SK-N-SH treated with all-trans-retinoic acid at 6 μM for 48 hours (cell line): Measurements from ENCODE around the gene BCR.

ENCODE experiments used
- ATAC-seq: fragments of 200-7000 bp; cut with Tn5 transposase; 3 replicates; pipeline ENCODE4 v1.9.1; 2020; ENCODE audit warnings: mild to moderate bottlenecking, moderate library complexity
- ARNTL ChIP-seq: fragments of 450-650 bp; formaldehyde crosslinking; IDR thresholded peaks from 2 replicates; pipeline ENCODE4 v1.5.0; 2020; ENCODE audit warnings: low read depth, mild to moderate bottlenecking, moderate library complexity, borderline replicate concordance
- BACH2 ChIP-seq: fragments of 250-450 bp; sonication (Bioruptor Pico); IDR thresholded peaks from 2 replicates; pipeline ENCODE4 v1.9.0; 2021; ENCODE audit warnings: mild to moderate bottlenecking, borderline replicate concordance
- ESRRG ChIP-seq: fragments of 250-450 bp; sonication (Bioruptor Pico); IDR thresholded peaks from 2 replicates; pipeline ENCODE4 v1.6.1; 2021; ENCODE audit warnings: mild to moderate bottlenecking
- GLIS3 ChIP-seq: fragments of 250-450 bp; sonication (Bioruptor Pico); IDR thresholded peaks from 2 replicates; pipeline ENCODE4 v1.5.0; 2020; ENCODE audit warnings: mild to moderate bottlenecking, moderate library complexity
- ISL1 ChIP-seq: fragments of 250-450 bp; sonication (Bioruptor Pico); IDR thresholded peaks from 2 replicates; pipeline ENCODE4 v2.1.2; 2022; ENCODE audit warnings: mild to moderate bottlenecking, moderate library complexity
- OSR1 ChIP-seq: fragments of 250-450 bp; sonication (Bioruptor Pico); IDR thresholded peaks from 2 replicates; pipeline ENCODE4 v1.8.0; 2022; ENCODE audit warnings: moderate library complexity, mild to moderate bottlenecking, inconsistent platforms
- PPARA ChIP-seq: fragments of 250-450 bp; sonication (Bioruptor Pico); IDR thresholded peaks from 2 replicates; pipeline ENCODE4 v1.5.0; 2020; ENCODE audit warnings: mild to moderate bottlenecking, borderline replicate concordance
- RARB ChIP-seq: fragments of 250-450 bp; sonication (Bioruptor Pico); IDR thresholded peaks from 2 replicates; pipeline ENCODE4 v1.8.0; 2021; ENCODE audit warnings: mild to moderate bottlenecking, moderate library complexity
- SNAI2 ChIP-seq: fragments of 250-450 bp; sonication (Bioruptor Pico); IDR thresholded peaks from 2 replicates; pipeline ENCODE4 v1.5.0; 2020; ENCODE audit warnings: mild to moderate bottlenecking, moderate library complexity
- TCF4 ChIP-seq: fragments of 250-450 bp; sonication (Bioruptor Pico); IDR thresholded peaks from 2 replicates; pipeline ENCODE4 v1.8.0; 2021; ENCODE audit warnings: mild to moderate bottlenecking, moderate library complexity, borderline replicate concordance
- TOX ChIP-seq: fragments of 250-450 bp; sonication (Bioruptor Pico); IDR thresholded peaks from 2 replicates; pipeline ENCODE4 v1.8.0; 2021; ENCODE audit warnings: mild to moderate bottlenecking, moderate library complexity, borderline replicate concordance
- ZC3H10 ChIP-seq: fragments of 250-450 bp; sonication (Bioruptor Pico); IDR thresholded peaks from 2 replicates; pipeline ENCODE4 v1.5.1; 2021; ENCODE audit warnings: mild to moderate bottlenecking, moderate library complexity
- ZFP3 ChIP-seq: fragments of 250-450 bp; sonication (Bioruptor Pico); IDR thresholded peaks from 2 replicates; pipeline ENCODE4 v1.5.0; 2020; ENCODE audit warnings: mild to moderate bottlenecking, moderate library complexity
- ZNF565 ChIP-seq: fragments of 450-650 bp; formaldehyde crosslinking; conservative IDR thresholded peaks from 2 replicates; pipeline ENCODE4 v1.5.0; 2020; ENCODE audit warnings: low read depth, mild to moderate bottlenecking, moderate library complexity
- ZNF70 ChIP-seq: fragments of 450-650 bp; formaldehyde crosslinking; IDR thresholded peaks from 2 replicates; pipeline ENCODE4 v1.5.0; 2020; ENCODE audit warnings: mild to moderate bottlenecking, moderate library complexity
- ZNF8 ChIP-seq: fragments of 450-650 bp; formaldehyde crosslinking; IDR thresholded peaks from 2 replicates; pipeline ENCODE4 v1.5.0; 2020; ENCODE audit warnings: mild to moderate bottlenecking, moderate library complexity
- TF ChIP-seq, protein P1 (sequence below): fragments of 250-450 bp; sonication (Bioruptor Pico); IDR thresholded peaks from 2 replicates; pipeline ENCODE4 v1.8.0; 2020; ENCODE audit warnings: mild to moderate bottlenecking, moderate library complexity, borderline replicate concordance
- TF ChIP-seq, protein P2 (sequence below): fragments of 250-450 bp; sonication (Bioruptor Pico); IDR thresholded peaks from 2 replicates; pipeline ENCODE4 v1.5.1; 2021; ENCODE audit warnings: mild to moderate bottlenecking, moderate library complexity
- TF ChIP-seq, protein P3 (sequence below): fragments of 250-450 bp; sonication (Bioruptor Pico); IDR thresholded peaks from 2 replicates; pipeline ENCODE4 v1.5.0; 2020; ENCODE audit warnings: mild to moderate bottlenecking, moderate library complexity
- TF ChIP-seq, protein P4 (sequence below): fragments of 250-450 bp; sonication (Bioruptor Pico); IDR thresholded peaks from 2 replicates; pipeline ENCODE4 v1.5.1; 2020; ENCODE audit warnings: low read depth, mild to moderate bottlenecking, moderate library complexity
- TF ChIP-seq, protein P5 (sequence below): fragments of 250-450 bp; sonication (Bioruptor Pico); IDR thresholded peaks from 2 replicates; pipeline ENCODE4 v1.8.0; 2021; ENCODE audit warnings: low read depth, mild to moderate bottlenecking, moderate library complexity, borderline replicate concordance

BCR gene

DNA sequence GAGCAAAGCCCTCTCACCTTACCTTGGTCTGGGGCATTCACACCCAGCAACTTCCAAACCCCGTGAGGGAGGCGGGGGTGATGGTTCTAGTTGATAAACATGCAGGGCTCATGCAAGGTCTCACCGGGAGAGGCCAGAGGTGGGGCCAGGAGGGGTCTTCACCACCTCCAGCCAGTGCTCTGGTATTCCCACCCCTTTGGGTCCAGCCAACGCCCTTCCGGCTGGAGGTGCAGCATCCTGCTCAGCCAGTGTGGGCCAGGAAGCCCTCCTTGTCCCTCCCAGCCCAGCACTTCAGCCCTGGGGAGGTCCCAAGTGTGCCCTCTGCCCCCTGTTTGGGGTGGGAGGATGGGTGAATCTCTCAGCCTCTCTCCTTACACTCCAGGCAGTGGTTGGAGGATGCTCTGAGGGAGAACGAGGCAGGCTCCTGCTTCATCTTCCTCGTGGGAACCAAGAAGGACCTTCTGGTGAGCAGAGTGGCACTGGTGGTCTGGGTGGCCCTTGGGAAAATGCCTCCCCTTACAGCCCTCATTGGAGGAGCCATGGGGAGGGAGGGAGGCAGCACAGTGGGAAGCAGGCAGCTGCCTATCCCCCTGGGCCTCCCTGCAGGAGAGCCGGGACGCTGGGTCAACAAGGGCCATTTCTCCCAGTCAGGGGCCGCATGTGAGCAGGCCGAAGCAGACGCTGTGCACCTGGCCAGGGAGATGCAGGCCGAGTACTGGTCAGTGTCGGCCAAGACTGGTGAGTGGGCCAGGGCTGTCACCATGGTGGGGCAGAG, 21.6 kb upstream of the BCR start:
- no peak for ATAC-seq

DNA sequence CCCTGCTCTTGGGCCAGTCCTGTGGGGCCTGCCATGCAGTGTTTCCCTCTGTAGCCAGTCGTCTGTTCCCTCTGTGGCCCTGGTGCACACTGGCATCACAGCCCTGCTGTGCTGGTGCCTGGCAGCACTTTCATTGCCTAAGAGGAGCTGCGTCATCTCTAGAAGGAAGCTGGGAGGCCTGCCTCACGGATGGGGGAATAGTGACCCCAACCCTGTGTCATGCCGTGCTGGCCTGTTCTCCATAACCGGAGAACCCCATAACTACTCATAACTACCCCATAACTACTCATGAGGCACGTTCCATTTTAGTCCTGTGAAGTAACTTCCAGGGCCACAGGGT, 21.0 kb upstream of the BCR start:
- ATAC-seq, result no peak
- TF ChIP-seq, protein P1, sequence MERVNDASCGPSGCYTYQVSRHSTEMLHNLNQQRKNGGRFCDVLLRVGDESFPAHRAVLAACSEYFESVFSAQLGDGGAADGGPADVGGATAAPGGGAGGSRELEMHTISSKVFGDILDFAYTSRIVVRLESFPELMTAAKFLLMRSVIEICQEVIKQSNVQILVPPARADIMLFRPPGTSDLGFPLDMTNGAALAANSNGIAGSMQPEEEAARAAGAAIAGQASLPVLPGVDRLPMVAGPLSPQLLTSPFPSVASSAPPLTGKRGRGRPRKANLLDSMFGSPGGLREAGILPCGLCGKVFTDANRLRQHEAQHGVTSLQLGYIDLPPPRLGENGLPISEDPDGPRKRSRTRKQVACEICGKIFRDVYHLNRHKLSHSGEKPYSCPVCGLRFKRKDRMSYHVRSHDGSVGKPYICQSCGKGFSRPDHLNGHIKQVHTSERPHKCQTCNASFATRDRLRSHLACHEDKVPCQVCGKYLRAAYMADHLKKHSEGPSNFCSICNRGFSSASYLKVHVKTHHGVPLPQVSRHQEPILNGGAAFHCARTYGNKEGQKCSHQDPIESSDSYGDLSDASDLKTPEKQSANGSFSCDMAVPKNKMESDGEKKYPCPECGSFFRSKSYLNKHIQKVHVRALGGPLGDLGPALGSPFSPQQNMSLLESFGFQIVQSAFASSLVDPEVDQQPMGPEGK (CRISPR knock-in tag), result no peak
- no peak for TF ChIP-seq SNAI2
- no peak for TF ChIP-seq GLIS3
- TF ChIP-seq ESRRG (CRISPR knock-in tag), result no peak
- no peak for TF ChIP-seq ZNF565 (CRISPR knock-in tag)
- no peak for TF ChIP-seq RARB (CRISPR knock-in tag)
- TF ChIP-seq, protein P2, sequence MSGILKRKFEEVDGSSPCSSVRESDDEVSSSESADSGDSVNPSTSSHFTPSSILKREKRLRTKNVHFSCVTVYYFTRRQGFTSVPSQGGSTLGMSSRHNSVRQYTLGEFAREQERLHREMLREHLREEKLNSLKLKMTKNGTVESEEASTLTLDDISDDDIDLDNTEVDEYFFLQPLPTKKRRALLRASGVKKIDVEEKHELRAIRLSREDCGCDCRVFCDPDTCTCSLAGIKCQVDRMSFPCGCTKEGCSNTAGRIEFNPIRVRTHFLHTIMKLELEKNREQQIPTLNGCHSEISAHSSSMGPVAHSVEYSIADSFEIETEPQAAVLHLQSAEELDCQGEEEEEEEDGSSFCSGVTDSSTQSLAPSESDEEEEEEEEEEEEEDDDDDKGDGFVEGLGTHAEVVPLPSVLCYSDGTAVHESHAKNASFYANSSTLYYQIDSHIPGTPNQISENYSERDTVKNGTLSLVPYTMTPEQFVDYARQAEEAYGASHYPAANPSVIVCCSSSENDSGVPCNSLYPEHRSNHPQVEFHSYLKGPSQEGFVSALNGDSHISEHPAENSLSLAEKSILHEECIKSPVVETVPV (CRISPR knock-in tag), result no peak
- TF ChIP-seq TCF4, result no peak
- no peak for TF ChIP-seq BACH2
- TF ChIP-seq ZNF70 (CRISPR knock-in tag), result no peak
- TF ChIP-seq, protein P3, sequence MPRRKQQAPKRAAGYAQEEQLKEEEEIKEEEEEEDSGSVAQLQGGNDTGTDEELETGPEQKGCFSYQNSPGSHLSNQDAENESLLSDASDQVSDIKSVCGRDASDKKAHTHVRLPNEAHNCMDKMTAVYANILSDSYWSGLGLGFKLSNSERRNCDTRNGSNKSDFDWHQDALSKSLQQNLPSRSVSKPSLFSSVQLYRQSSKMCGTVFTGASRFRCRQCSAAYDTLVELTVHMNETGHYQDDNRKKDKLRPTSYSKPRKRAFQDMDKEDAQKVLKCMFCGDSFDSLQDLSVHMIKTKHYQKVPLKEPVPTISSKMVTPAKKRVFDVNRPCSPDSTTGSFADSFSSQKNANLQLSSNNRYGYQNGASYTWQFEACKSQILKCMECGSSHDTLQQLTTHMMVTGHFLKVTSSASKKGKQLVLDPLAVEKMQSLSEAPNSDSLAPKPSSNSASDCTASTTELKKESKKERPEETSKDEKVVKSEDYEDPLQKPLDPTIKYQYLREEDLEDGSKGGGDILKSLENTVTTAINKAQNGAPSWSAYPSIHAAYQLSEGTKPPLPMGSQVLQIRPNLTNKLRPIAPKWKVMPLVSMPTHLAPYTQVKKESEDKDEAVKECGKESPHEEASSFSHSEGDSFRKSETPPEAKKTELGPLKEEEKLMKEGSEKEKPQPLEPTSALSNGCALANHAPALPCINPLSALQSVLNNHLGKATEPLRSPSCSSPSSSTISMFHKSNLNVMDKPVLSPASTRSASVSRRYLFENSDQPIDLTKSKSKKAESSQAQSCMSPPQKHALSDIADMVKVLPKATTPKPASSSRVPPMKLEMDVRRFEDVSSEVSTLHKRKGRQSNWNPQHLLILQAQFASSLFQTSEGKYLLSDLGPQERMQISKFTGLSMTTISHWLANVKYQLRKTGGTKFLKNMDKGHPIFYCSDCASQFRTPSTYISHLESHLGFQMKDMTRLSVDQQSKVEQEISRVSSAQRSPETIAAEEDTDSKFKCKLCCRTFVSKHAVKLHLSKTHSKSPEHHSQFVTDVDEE (CRISPR knock-in tag), result no peak

More for the DNA sequence above, 21.6 kb upstream of the BCR start:
- TF ChIP-seq ZC3H10 (CRISPR knock-in tag) (no peak), TOX (CRISPR knock-in tag) (no peak), ZNF8 (CRISPR knock-in tag) (no peak), SNAI2 (no peak), ZNF70 (CRISPR knock-in tag) (no peak), ISL1 (CRISPR knock-in tag) (no peak), ZNF565 (CRISPR knock-in tag) (no peak), BACH2 (no peak), PPARA (CRISPR knock-in tag) (no peak), ARNTL (CRISPR knock-in tag) (no peak), OSR1 (CRISPR knock-in tag) (no peak), ZFP3 (CRISPR knock-in tag) (no peak), ESRRG (CRISPR knock-in tag) (no peak), RARB (CRISPR knock-in tag) (no peak)
- TF ChIP-seq, protein P1 (CRISPR knock-in tag), result no peak
- TF ChIP-seq, protein P3 (CRISPR knock-in tag), result no peak
- TF ChIP-seq, protein P2 (CRISPR knock-in tag), result no peak
- TF ChIP-seq, protein P4, sequence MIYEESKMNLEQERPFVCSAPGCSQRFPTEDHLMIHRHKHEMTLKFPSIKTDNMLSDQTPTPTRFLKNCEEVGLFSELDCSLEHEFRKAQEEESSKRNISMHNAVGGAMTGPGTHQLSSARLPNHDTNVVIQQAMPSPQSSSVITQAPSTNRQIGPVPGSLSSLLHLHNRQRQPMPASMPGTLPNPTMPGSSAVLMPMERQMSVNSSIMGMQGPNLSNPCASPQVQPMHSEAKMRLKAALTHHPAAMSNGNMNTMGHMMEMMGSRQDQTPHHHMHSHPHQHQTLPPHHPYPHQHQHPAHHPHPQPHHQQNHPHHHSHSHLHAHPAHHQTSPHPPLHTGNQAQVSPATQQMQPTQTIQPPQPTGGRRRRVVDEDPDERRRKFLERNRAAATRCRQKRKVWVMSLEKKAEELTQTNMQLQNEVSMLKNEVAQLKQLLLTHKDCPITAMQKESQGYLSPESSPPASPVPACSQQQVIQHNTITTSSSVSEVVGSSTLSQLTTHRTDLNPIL (CRISPR knock-in tag), result no peak
- TF ChIP-seq, protein P5, sequence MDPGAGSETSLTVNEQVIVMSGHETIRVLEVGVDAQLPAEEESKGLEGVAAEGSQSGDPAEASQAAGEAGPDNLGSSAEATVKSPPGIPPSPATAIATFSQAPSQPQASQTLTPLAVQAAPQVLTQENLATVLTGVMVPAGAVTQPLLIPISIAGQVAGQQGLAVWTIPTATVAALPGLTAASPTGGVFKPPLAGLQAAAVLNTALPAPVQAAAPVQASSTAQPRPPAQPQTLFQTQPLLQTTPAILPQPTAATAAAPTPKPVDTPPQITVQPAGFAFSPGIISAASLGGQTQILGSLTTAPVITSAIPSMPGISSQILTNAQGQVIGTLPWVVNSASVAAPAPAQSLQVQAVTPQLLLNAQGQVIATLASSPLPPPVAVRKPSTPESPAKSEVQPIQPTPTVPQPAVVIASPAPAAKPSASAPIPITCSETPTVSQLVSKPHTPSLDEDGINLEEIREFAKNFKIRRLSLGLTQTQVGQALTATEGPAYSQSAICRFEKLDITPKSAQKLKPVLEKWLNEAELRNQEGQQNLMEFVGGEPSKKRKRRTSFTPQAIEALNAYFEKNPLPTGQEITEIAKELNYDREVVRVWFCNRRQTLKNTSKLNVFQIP, result no peak
